GM19463 (cell line): ENCODE measurements around the gene CPNE9.

Experiments used
- ATAC-seq: cut with Tn5 transposase; IDR thresholded peaks from one replicate; pipeline ENCODE4 v1.9.1; 2021; ENCODE audit warnings: mild to moderate bottlenecking, moderate library complexity; ENCODE audit not compliant: unreplicated experiment

The CPNE9 gene

DNA sequence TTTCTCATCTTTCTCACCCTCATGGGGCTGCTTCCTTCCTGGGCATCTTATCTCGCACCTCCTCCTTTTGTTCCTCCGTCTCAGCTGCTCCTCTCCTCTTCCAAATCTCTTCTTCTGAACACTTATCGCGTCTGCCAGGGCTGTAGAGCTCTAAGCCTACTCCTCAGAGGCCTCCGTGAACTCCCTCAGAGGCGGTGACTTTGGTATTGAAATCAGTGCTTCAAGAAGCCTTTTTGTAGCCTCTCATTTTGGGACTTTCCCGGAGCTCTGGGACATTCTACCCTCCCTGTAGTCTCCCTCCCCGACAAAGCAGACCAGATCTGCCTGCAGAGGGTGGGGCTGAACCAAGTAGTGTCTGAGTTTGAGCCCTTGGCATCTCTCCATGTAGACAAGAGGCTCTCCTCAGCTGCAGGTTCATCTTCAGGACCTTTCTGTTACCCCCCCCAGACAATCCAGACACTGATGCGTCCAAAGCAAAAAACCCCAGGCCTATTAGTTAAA, 17.5 kb upstream of the CPNE9 start:
- ATAC-seq: no peak

DNA sequence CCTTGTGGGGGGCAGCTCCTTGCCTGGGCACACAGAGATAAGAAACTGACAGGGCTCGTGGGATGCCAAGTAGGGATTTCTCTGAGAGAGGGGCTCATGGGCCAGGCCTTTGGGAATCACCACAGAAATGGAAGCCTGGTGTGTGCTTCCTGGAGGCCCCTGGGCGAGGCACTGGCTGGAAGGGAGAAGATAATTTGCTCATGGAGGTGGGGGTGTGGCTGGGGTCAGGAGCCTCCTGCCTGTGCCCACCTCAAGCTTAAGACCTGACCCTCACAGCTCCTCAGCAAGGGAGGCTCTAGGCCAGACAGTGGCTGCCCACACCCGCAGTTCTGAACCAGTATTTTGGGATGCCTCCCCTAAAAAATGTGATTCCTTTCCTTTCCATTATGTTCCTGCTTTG, 16.9 kb upstream of the CPNE9 start:
- no peak for ATAC-seq

DNA sequence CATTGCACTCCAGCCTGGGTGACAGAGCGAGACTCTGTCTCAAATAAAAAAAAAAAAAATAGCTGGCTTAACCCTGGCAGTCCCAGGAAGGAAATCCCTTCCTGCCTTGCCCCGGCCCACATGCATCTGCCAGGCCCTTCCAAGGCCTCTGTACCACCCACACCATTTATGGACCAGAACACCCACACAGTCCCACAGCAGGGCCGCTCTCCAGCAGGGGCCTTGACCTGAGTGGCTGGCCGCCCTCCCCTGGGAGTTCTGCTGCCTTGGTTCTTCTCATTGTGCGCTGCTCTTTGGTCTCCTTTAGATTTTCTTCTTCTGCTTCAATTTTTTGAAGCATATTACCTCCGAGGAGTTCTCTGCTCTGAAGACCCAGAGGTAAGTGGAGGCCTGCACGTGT, 16.1 kb upstream of the CPNE9 start:
- ATAC-seq: no peak

DNA sequence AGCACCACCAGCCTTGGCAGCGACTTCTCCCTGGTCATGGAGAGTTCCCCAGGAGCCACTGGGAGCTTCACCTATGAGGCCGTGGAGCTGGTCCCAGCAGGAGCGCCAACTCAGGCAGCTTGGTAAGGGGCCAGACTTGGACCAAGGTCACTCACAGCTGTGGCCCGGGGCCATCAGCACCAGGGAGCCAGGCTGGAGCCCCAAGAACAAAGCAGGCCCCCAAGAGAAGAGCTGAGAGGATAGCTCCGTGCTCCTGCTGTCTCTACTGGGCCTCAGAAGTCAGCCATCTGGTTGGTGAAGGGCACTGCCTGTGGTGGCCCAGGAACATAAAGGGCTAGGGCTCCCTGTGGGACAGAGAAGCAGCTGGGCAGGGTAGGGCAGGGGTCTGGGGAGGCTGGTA, 14.7 kb upstream of the CPNE9 start:
- no peak for ATAC-seq

GRCh38 chr3:9689757-9690156, 13.9 kb upstream of the CPNE9 start:
- no peak for ATAC-seq

DNA sequence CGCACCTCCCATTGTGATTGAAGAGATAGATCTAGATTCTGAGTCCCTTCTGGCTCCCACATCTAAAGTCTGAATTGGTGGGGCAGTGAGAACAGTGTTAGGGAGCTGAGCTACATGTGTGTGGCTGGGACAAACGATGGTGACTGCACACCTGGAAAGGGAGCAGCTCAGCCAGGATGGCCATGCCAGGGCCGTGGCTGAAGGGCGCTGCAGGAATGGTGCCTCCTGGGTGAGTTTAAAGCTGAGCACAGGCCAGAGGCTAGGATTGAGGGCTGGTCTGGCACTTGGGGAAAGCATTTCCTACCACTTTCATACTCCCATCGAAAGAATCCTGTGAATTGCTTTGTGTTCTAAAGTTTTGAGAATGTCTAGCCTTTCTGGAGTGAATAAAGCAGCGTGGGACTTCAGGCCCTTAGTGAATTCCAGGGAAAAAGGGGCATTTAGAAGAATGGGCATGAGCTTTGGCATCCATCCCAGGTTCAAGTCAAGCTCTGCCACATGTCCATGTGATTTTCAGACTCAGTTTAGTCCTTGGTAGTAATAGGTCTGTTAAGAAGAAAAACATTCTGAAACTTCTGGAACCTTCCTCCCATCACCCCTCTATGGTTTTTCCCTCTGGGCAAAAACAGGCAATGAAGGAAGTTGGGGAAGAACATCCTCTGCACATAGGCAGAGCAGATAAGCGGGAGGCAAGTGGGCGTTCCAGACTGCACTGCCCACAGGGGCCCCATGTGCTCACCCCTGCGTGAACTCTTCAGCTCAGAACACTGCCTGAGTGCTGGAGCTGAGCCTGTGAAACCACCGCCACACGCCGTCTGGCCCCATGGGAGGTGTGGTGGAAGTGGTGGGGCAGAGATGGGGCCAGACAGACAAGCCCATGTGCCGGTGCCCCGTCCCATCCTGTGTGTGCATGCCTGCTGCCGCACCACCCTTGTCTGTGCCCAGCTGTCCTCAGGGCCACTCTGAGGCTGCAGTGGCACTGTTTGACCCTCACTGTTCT, 12.9 kb upstream of the CPNE9 start:
- ATAC-seq: peak; percentile 99

- no peak for ATAC-seq
These were observed 12.0 kb upstream of the CPNE9 start for GRCh38 chr3:9691636-9692035.

DNA sequence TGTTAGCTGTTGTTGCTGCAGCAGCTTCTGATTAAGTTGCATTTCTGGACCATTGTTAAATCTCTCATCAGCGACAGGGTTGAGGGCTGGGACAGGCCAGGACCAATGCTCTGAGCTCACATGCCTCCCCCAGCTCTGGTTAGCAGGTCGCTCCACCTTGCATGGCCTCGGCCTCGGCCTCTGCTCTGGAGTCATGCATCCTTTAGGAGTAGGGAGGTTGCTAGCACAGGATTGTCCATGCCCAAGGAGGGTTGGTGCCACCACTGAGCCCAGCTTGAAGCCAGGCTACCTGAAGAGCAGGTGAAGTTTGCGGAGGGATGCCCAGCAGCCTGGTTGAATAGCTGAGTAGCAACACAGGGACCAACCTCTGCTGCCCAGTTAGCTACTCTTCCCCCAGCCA, 11.2 kb upstream of the CPNE9 start:
- ATAC-seq: no peak

DNA sequence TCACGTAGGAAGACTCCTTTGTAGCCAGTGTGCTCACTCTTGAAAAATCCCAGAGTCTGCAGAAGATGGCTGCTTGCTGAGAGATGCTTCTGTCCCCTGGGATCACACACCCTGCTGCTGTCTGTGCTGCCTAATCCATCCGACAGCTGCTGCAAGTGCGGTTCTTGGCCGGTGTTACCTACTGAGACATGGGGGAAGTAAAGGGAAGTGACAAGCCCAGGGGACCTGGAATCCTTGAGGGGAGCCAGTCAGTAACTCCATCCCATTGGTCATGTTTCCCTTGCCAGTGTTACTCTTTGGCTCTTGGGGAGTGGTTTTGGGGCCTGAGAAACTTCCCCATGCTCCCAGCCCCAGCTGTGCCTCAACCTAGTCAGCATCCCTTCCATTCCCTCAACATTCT, 8.3 kb upstream of the CPNE9 start:
- ATAC-seq: no peak

- no peak for ATAC-seq
These were observed 7.9 kb upstream of the CPNE9 start for GRCh38 chr3:9695746-9696145.

GRCh38 chr3:9696480-9697220, 7.0 kb upstream of the CPNE9 start:
- no peak for ATAC-seq

DNA sequence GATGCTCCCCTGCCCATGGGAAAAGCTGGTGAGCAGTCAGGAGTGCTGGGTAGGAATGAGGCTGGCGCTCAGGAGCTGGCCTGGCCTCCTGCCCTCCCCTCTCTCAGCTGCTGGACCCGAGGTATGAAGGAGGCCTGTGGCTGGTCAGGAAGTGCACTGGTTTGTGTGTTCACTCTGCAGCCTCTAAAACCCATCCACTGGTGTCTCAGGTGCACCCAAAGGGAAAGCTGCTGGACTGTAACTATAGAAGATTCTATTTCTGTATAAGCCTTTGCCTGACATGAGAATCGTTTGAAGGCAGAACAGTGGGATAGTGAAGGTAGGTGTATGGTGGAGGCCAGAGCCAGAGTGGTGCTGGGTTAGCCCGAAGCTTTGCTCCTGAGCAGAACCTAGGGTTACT, 5.7 kb upstream of the CPNE9 start:
- ATAC-seq: no peak

DNA sequence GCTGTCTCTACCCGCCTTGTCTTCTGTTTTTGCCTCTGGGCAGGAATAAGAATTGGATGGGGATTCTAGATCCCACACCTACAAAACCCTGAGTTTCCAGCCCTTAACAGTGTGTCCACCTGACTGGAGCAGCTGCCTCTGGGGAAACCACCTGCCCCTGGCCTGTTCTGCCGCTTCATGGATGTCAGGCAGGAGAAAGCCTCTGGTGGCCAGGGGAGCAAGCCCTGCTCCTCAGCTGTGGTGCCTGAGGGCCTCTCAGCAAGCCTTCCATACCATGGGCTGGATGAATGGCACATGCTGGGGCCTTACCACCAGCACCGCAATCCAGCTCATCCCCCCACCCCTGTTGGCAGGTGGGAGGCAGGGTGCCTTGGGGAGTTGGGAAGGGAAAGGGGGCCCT, 5.3 kb upstream of the CPNE9 start:
- ATAC-seq: no peak

DNA sequence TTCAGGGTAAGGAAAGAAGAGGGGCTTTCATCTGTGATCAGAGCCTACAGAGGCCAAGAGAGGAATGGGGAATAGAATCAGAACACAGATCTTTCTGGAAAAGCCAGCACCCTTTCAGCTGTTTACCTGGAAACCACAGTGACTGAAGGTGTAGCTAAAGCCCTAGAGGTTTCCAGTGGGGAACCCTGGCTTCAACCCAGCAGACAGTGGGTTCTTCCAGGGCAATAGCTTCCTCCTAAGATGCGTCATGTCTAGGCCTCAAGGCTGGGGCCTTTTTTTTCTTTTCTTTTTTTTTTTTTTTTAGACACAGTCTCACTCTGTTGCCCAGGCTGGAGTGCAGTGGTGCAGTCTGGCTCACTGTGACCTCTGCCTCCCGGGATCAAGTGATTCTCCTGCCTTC, 3.1 kb upstream of the CPNE9 start:
- no peak for ATAC-seq

GRCh38 chr3:9701006-9701405, 2.6 kb upstream of the CPNE9 start:
- ATAC-seq: no peak

DNA sequence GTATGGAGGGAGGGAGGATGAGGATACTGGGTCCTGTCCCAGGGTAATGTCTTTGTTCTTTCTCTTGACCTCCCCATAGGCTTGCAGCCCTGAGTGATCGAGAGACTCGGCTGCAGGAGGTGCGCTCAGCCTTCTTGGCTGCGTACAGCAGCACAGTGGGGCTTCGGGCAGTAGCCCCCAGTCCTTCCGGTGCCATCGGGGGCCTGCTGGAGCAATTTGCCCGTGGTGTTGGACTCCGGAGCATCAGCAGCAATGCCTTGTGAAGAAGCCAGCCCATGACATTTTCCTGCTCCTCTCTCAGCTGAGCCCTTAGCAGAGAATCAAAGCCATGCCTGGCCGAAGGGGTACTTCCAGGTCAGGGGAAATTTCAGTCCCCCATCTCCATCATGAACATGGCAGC, 1.9 kb upstream of the CPNE9 start:
- ATAC-seq: no peak

DNA sequence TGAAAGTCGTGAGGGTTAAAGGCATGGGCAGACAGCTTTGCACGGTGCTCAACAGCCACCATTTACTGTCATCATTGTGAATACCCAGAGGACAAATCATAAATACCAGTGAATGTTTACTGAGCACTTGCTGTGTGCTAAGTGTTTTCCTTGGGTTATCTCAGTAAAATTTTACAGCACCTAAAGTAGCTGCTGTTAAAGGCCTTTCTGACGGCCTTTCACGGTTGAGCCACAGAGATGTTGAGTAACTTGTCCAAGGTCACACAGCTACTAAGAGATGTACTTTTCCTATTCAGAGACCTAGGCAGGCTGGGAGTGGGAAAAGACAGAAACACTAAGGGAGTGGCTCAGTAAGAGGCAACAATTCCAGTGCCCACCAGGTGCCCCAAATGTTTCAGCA, 393 bp upstream of the CPNE9 start:
- no peak for ATAC-seq

- ATAC-seq: no peak
These were observed 1.0 kb downstream of the CPNE9 start for GRCh38 chr3:9704347-9705322.

DNA sequence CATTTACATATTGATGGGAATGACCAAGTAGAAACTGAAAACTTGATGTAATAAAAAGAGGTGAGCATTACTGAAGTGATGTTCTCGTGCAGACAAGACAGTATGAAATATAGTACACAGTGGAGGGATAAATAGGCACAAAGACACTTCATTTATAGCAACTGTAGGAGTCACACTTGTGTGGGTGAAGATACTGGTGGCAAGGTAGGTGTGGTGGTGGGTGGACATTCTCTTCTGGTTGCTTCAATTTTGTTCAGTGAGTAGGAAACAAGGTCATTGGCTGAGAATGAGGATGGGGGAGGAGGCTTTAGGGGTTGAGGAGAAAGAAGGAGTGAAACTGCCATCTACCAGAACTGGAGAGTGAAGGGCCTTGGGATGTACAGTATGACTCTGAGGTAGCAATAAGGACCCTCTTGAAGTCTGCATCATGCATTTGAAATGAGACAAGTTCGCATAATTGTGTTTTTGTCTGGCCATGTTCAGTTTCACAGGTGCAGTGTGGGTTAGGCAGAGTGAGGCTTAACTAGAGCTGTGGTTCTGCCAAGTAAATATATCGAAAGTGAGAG, 6.6 kb downstream of the CPNE9 start:
- no peak for ATAC-seq

DNA sequence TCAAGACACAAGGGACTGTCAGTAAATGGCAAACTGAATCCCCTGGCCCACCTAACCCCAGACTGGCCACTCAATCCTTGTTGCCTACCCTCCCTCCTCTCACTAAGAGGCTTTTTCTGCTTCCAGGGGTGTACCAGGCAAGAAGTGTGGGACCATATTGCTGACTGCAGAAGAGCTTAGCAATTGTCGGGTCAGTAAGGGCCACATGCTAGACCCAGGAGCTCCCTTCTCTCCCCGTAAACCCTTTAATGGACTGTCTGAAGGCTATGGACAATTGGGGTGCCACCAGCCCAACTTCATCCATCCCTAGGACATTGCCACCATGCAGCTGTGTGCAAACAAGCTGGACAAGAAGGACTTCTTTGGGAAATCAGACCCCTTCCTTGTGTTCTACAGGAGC, 8.8 kb downstream of the CPNE9 start:
- ATAC-seq: no peak
